ENCODE results near the gene KIFBP. TPM values are rescaled to one million over a fixed set of nuclear protein-coding genes. Genes with fewer than 3 reads are reported as not detected.

The KIFBP gene
- total RNA-seq, 2 experiments from 2014 or later = 4.2 TPM

- POLR2A ChIA-PET = interaction anchor here (1.0 to 3.7 kb wide), 8 partner anchors 11 to 55 kb away, joined by 3 to 38 read pairs (median 4); partner anchors contain the start of gene SRGN
- Histone ChIP-seq H3K27me3 (ENCODE audit: control insufficient read depth in 1 of 2, insufficient read depth in 2 of 2, low read length in 2 of 2) (no peaks in the 10 kb centered on the region), H3K36me3 (ENCODE audit: insufficient read depth, low read length) (no peaks in the 10 kb centered on the region), H3K4me3 (ENCODE audit: low read length) (no peak overlapping the region), H3K4me1 (ENCODE audit: insufficient read depth, low read length) (peaks cover 52% of the 10 kb centered on the region), H3K27ac (ENCODE audit: low read depth in 1 of 2, low read length in 2 of 2) (peak overlapping the region; percentile 2 to 10), H3K9me3 (ENCODE audit: control insufficient read depth in 1 of 2, insufficient read depth in 1 of 2, low read length in 2 of 2) (no peaks in the 10 kb centered on the region)
- Mint-ChIP-seq H3K4me1 (ENCODE audit: low read depth) (peaks cover 31% of the 10 kb centered on the region), H3K27ac (peak overlapping the region; percentile 93), H3K4me3 (peak overlapping the region; percentile 26), H3K27me3 (no peaks in the 10 kb centered on the region), H3K36me3 (ENCODE audit: low read depth) (no peaks in the 10 kb centered on the region), H3K9me3 (no peaks in the 10 kb centered on the region)
- TF ChIP-seq, protein P1, sequence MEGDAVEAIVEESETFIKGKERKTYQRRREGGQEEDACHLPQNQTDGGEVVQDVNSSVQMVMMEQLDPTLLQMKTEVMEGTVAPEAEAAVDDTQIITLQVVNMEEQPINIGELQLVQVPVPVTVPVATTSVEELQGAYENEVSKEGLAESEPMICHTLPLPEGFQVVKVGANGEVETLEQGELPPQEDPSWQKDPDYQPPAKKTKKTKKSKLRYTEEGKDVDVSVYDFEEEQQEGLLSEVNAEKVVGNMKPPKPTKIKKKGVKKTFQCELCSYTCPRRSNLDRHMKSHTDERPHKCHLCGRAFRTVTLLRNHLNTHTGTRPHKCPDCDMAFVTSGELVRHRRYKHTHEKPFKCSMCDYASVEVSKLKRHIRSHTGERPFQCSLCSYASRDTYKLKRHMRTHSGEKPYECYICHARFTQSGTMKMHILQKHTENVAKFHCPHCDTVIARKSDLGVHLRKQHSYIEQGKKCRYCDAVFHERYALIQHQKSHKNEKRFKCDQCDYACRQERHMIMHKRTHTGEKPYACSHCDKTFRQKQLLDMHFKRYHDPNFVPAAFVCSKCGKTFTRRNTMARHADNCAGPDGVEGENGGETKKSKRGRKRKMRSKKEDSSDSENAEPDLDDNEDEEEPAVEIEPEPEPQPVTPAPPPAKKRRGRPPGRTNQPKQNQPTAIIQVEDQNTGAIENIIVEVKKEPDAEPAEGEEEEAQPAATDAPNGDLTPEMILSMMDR (IDR thresholded peaks at IDR 0.05) = no peak
- DNase-seq (peak in 9 of 14 experiments; percentile 9 to 75 (median 27)), ATAC-seq (ENCODE audit: poor library complexity) (peak; percentile 30)
- CTCF ChIA-PET = interaction anchor here (1.0 to 1.2 kb wide), 2 partner anchors 11 to 39 kb away, joined by 3 to 4 read pairs; no protein-coding TSS in a partner anchor
- intact Hi-C loops (cut with DNase I, micrococcal nuclease) = no loop called here
Observed at GRCh38 chr10:69043931-69044531, 55.4 kb downstream of the KIFBP start.

DNA sequence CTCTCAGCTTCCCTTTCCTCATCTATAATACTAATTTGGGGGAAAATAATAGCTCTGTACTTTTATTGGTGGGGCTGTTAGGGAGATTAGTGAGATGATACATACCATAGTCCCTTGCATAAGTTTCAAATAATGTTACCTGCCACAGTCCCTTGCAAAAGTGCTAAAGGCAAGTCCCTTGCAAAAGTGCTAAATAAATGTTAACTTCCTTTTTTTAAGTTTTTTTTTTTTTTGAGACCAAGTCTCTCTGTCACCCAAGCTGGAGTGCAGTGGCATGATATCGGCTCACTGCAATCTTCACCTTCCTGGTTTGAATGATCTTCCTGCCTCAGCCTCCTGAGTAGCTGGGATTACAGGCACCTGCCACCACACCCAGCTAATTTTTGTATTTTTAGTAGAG, 55.9 kb downstream of the KIFBP start:
- H3K4me3 Mint-ChIP-seq = peak overlapping the region; percentile 26
- CTCF ChIA-PET = interaction anchor here (1.2 kb wide), 1 partner anchor 11 kb away, joined by 4 read pairs; no protein-coding TSS in a partner anchor
- TF ChIP-seq, protein P1 (IDR thresholded peaks at IDR 0.05) = no peak
- no peak overlapping the region for H3K4me3 ChIP-seq (ENCODE audit: low read length)
- peak overlapping the region; percentile 60 to 72 for H3K27ac ChIP-seq (ENCODE audit: low read depth in 1 of 2, low read length in 2 of 2)
- H3K9me3 ChIP-seq (ENCODE audit: control insufficient read depth in 1 of 2, insufficient read depth in 1 of 2, low read length in 2 of 2) = no peaks in the 10 kb centered on the region
- H3K27ac Mint-ChIP-seq = peak overlapping the region; percentile 93
- H3K36me3 ChIP-seq (ENCODE audit: insufficient read depth, low read length) = no peaks in the 10 kb centered on the region
- ATAC-seq (ENCODE audit: poor library complexity) (no peak), DNase-seq (peak in 3 of 14 experiments; percentile 39 to 45 (median 43))
- H3K36me3 Mint-ChIP-seq (ENCODE audit: low read depth) = no peaks in the 10 kb centered on the region
- intact Hi-C loops (cut with DNase I, micrococcal nuclease) = no loop called here
- peaks cover 52% of the 10 kb centered on the region for H3K4me1 ChIP-seq (ENCODE audit: insufficient read depth, low read length)
- H3K27me3 ChIP-seq (ENCODE audit: control insufficient read depth in 1 of 2, insufficient read depth in 2 of 2, low read length in 2 of 2) = no peaks in the 10 kb centered on the region
- POLR2A ChIA-PET = interaction anchor here (1.0 to 3.7 kb wide), 7 partner anchors 14 to 55 kb away, joined by 3 to 38 read pairs (median 4); partner anchors contain the start of gene SRGN
- H3K27me3 Mint-ChIP-seq = no peaks in the 10 kb centered on the region
- H3K4me1 Mint-ChIP-seq (ENCODE audit: low read depth) = peaks cover 31% of the 10 kb centered on the region
- H3K9me3 Mint-ChIP-seq = no peaks in the 10 kb centered on the region

GRCh38 chr10:69045441-69046300, 57.1 kb downstream of the KIFBP start:
- CTCF ChIA-PET = interaction anchor here (0.8 to 1.2 kb wide), 3 partner anchors 9 to 41 kb away, joined by 3 to 4 read pairs (median 4); no protein-coding TSS in a partner anchor

More at GRCh38 chr10:69045441-69046300, 57.1 kb downstream of the KIFBP start:
- Mint-ChIP-seq H3K4me3 (peak overlapping the region; percentile 69), H3K27me3 (no peaks in the 10 kb centered on the region), H3K36me3 (ENCODE audit: low read depth) (no peaks in the 10 kb centered on the region), H3K9me3 (no peaks in the 10 kb centered on the region), H3K4me1 (ENCODE audit: low read depth) (peaks cover 31% of the 10 kb centered on the region), H3K27ac (peak overlapping the region; percentile 93)
- no peaks in the 10 kb centered on the region for H3K27me3 ChIP-seq (ENCODE audit: control insufficient read depth in 1 of 2, insufficient read depth in 2 of 2, low read length in 2 of 2)
- peak in 10 of 14 experiments; percentile 10 to 78 (median 22) for DNase-seq
- H3K4me1 ChIP-seq (ENCODE audit: insufficient read depth, low read length) = peaks cover 52% of the 10 kb centered on the region
- POLR2A ChIA-PET = interaction anchor here (0.6 to 3.7 kb wide), 9 partner anchors 10 to 221 kb away, joined by 3 to 38 read pairs (median 4); partner anchors contain the start of gene SRGN
- ATAC-seq (ENCODE audit: poor library complexity) = peak; percentile 83
- no peaks in the 10 kb centered on the region for H3K36me3 ChIP-seq (ENCODE audit: insufficient read depth, low read length)
- intact Hi-C loops (cut with DNase I, micrococcal nuclease) = loop anchor here (1.0 to 5.0 kb wide), 3 partner anchors 37 to 45 kb away; no protein-coding TSS in a partner anchor
- TF ChIP-seq, protein P1 (IDR thresholded peaks at IDR 0.05) = no peak
- H3K4me3 ChIP-seq (ENCODE audit: low read length) = no peak overlapping the region
- peak overlapping the region; percentile 60 to 72 for H3K27ac ChIP-seq (ENCODE audit: low read depth in 1 of 2, low read length in 2 of 2)
- no peaks in the 10 kb centered on the region for H3K9me3 ChIP-seq (ENCODE audit: control insufficient read depth in 1 of 2, insufficient read depth in 1 of 2, low read length in 2 of 2)
